Fibroblast of pulmonary artery (primary cell): ENCODE measurements around the gene SNED1.

Experiments used
- DNase-seq: peaks from one replicate; pipeline ENCODE4 v3.0.0-alpha.2; 2010; ENCODE audit warnings: low read depth
- H3K4me3 ChIP-seq: replicated peaks from 2 replicates; pipeline ENCODE4 v1.5.1; 2011; ENCODE audit warnings: low read depth, mild to moderate bottlenecking, control low read depth, low read length, moderate library complexity
- CTCF ChIP-seq: IDR thresholded peaks from 2 replicates; pipeline ENCODE4 v1.5.1; 2011; ENCODE audit warnings: mild to moderate bottlenecking, control low read depth, low read length, inconsistent platforms; ENCODE audit errors: missing control alignments

SNED1 gene

GRCh38 chr2:240997856-240998705 is at the start of gene SNED1:
SNED1 (plus strand) TSS chr2:240998618; CDS start chr2:240998838, 220 bp downstream.
- TF ChIP-seq CTCF, result no peak
- peak within 1 kb of the TSS; percentile 57 for H3K4me3 ChIP-seq
- peak; percentile 80 for DNase-seq

DNA sequence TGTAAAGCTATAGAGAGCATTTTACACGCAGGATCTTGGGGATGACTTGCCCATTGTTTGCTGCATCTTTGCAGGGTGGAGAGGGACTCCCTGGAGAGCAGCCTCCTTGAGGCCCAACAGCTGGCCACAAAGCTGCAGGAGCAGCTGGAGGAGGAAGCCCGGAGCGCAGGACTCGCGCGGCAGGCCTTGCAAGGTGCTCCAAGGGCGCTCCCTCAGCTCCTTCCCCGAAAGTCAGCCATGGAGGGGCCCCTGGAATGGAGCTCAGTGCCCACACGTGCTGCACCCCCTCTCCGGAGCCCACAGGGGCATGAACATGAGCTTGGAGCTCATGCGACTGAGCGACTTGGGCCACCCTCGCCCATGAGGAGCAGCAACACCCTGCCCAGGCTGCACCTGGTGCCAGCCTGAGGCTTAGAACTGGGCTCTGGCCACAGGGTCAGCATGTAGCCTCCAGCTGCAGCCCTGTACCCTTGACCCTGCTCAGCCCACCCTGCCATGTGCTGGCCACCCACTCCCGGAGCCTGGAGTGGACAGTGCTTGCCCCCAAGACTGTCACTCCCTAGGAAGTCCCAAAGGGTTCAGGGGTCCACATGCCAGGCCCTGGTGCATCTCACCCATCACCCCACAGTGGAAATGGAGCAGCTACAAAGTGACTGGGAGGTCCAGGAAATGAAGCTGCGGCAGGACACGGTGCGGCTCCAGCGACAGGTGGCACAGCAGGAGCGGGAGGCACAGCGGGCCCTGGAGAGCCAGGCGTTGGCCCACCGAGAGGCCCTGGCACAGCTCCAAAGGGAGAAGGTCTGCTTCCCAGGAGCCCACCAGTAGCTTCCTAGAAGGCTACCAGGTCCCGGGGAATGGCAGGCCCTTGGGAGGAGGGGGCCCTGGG is 49.3 kb upstream of the SNED1 start:
- TF ChIP-seq CTCF, result no peak
- no peak overlapping the region for H3K4me3 ChIP-seq
- DNase-seq, result no peak

GRCh38 chr2:240949791-240950705 is 48.4 kb upstream of the SNED1 start:
- no peak overlapping the region for H3K4me3 ChIP-seq
- no peak for TF ChIP-seq CTCF
- DNase-seq, result no peak

DNA sequence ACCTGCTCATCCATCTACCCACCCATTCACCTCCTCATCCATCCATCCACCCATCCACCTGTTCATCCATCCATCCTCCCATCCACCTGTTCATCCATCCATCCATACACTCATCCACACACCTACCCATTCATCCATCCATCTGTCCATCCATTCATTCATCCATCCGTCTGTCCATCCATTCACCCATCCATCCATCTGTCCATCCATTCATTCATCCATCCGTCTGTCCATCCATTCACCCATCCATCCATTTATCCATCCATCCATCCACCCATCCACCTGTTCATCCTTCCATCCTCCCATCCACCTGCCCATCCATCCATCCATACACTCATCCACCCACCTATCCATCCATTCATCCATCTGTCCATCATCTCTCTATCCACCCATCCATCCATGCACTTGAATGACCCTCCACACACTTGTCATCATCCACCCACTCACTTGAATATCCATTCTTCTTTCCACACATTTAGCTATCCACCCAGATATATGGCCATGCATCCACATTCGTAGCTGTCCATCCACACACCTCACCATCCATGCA is 47.3 kb upstream of the SNED1 start:
- TF ChIP-seq CTCF, result no peak
- no peak overlapping the region for H3K4me3 ChIP-seq
- DNase-seq, result no peak

- H3K4me3 ChIP-seq, result no peak overlapping the region
- no peak for TF ChIP-seq CTCF
- DNase-seq, result no peak
Measured at GRCh38 chr2:240952496-240953246, 45.7 kb upstream of the SNED1 start.
